Loucy (cell line): Measurements from ENCODE around the gene KCNIP3.
"Not testable (repeated sequence)": the region's sequence is repeated elsewhere in the genome, so short reads cannot be mapped to it uniquely, and the experiment has no call there.

ENCODE experiments used
- H2AFZ ChIP-seq: fragments of 200-600 bp; sonication (generic); 2 replicates; pipeline ENCODE4 v1.6.0; 2016; ENCODE audit warnings: antibody characterized with exemption, mild to moderate bottlenecking, low read length, moderate library complexity
- H3F3A ChIP-seq: fragments of 200-600 bp; 2 replicates; pipeline ENCODE4 v1.6.0; 2016; ENCODE audit warnings: antibody characterized with exemption, low read depth, mild to moderate bottlenecking
- H3K27me3 ChIP-seq: fragments of 200-600 bp; sonication (generic); 2 replicates; pipeline ENCODE4 v1.6.1; 2014; ENCODE audit warnings: low read length, mild to moderate bottlenecking; ENCODE audit not compliant: insufficient read depth, poor library complexity, severe bottlenecking
- H3K36me3 ChIP-seq: fragments of 200-600 bp; sonication (generic); 2 replicates; pipeline ENCODE4 v1.6.1; 2016; ENCODE audit warnings: low read length; ENCODE audit not compliant: insufficient read depth
- H3K4me1 ChIP-seq: fragments of 200-600 bp; sonication (generic); 2 replicates; pipeline ENCODE4 v1.5.1; 2014; ENCODE audit warnings: low read length, mild to moderate bottlenecking; ENCODE audit not compliant: insufficient read depth, poor library complexity, severe bottlenecking
- H3K4me2 ChIP-seq: fragments of 200-600 bp; sonication (generic); 2 replicates; pipeline ENCODE4 v1.6.0; 2014; ENCODE audit warnings: antibody characterized with exemption, low read length, low read depth, mild to moderate bottlenecking; ENCODE audit not compliant: poor library complexity, severe bottlenecking
- H3K4me3 ChIP-seq: fragments of 200-600 bp; sonication (generic); 2 replicates; pipeline ENCODE4 v1.5.1; 2014; ENCODE audit warnings: low read length, mild to moderate bottlenecking, mixed read lengths; ENCODE audit not compliant: poor library complexity, severe bottlenecking
- H3K79me2 ChIP-seq: fragments of 200-600 bp; sonication (generic); 2 replicates; pipeline ENCODE4 v1.6.1; 2014; ENCODE audit warnings: low read length; ENCODE audit not compliant: insufficient read depth
- H3K9ac ChIP-seq: fragments of 200-600 bp; sonication (generic); 2 replicates; pipeline ENCODE4 v1.6.0; 2014; ENCODE audit warnings: mild to moderate bottlenecking, low read depth, low read length, moderate library complexity; ENCODE audit not compliant: poor library complexity, severe bottlenecking
- H3K9me2 ChIP-seq: fragments of 200-600 bp; sonication (generic); replicated peaks from 2 replicates; pipeline ENCODE4 v1.6.1; 2016; ENCODE audit warnings: low read depth, low read length, mixed read lengths
- H3K9me3 ChIP-seq: fragments of 200-600 bp; sonication (generic); 2 replicates; pipeline ENCODE4 v1.6.1; 2014; ENCODE audit warnings: mild to moderate bottlenecking, antibody characterized with exemption, low read length, low read depth; ENCODE audit not compliant: insufficient read depth
- H4K20me1 ChIP-seq: fragments of 200-600 bp; sonication (generic); 2 replicates; pipeline ENCODE4 v1.6.0; 2014; ENCODE audit warnings: antibody characterized with exemption, low read length, mild to moderate bottlenecking; ENCODE audit not compliant: insufficient read depth, poor library complexity, severe bottlenecking
- CTCF ChIP-seq: fragments of 200-600 bp; sonication (generic); conservative IDR thresholded peaks from 2 replicates; pipeline ENCODE4 v1.5.1; 2014; ENCODE audit warnings: mild to moderate bottlenecking, antibody characterized with exemption, low read length

KCNIP3 gene

GRCh38 chr2:95414015-95414594, 117.0 kb downstream of the KCNIP3 start:
- not testable (repeated sequence) for H3K9ac ChIP-seq, H3K79me2 ChIP-seq, H3K4me2 ChIP-seq, H4K20me1 ChIP-seq, H3K9me3 ChIP-seq, H3K4me3 ChIP-seq, H3K9me2 ChIP-seq, H2AFZ ChIP-seq, H3K36me3 ChIP-seq, H3K4me1 ChIP-seq, H3K27me3 ChIP-seq, H3F3A ChIP-seq
- TF ChIP-seq CTCF: peak; percentile 71

GRCh38 chr2:95415138-95415537, 118.0 kb downstream of the KCNIP3 start:
- not testable (repeated sequence) for H3K27me3 ChIP-seq, H3K4me3 ChIP-seq, H3K9me2 ChIP-seq, H3K4me2 ChIP-seq, H3K4me1 ChIP-seq, H3K79me2 ChIP-seq, H3K9ac ChIP-seq, H3K9me3 ChIP-seq, H3K36me3 ChIP-seq, H4K20me1 ChIP-seq, H2AFZ ChIP-seq, H3F3A ChIP-seq

GRCh38 chr2:95415561-95415960, 118.4 kb downstream of the KCNIP3 start:
- not testable (repeated sequence) for H3F3A ChIP-seq, H3K27me3 ChIP-seq, H4K20me1 ChIP-seq, H3K79me2 ChIP-seq, H3K4me1 ChIP-seq, H3K4me3 ChIP-seq, H3K9me2 ChIP-seq, H3K36me3 ChIP-seq, H2AFZ ChIP-seq, H3K9ac ChIP-seq, H3K4me2 ChIP-seq, H3K9me3 ChIP-seq

- not testable (repeated sequence) for H4K20me1 ChIP-seq, H3K9ac ChIP-seq, H3K9me3 ChIP-seq, H3K36me3 ChIP-seq, H3K9me2 ChIP-seq, H3K4me2 ChIP-seq, H3K4me3 ChIP-seq, H3K79me2 ChIP-seq, H3K4me1 ChIP-seq, H3F3A ChIP-seq, H2AFZ ChIP-seq, H3K27me3 ChIP-seq
These were observed 130.2 kb downstream of the KCNIP3 start for GRCh38 chr2:95427196-95427867.

GRCh38 chr2:95429748-95430467, 132.8 kb downstream of the KCNIP3 start:
- not testable (repeated sequence) for H3K27me3 ChIP-seq, H3K79me2 ChIP-seq, H4K20me1 ChIP-seq, H3K4me2 ChIP-seq, H3F3A ChIP-seq, H3K36me3 ChIP-seq, H3K4me1 ChIP-seq, H3K9me2 ChIP-seq, H3K9me3 ChIP-seq, H3K9ac ChIP-seq, H2AFZ ChIP-seq, H3K4me3 ChIP-seq

GRCh38 chr2:95433373-95433772, 136.2 kb downstream of the KCNIP3 start:
- not testable (repeated sequence) for H3K27me3 ChIP-seq, H2AFZ ChIP-seq, H3K9me2 ChIP-seq, H3K4me1 ChIP-seq, H3K9me3 ChIP-seq, H3F3A ChIP-seq, H4K20me1 ChIP-seq, H3K79me2 ChIP-seq, H3K4me3 ChIP-seq, H3K36me3 ChIP-seq, H3K9ac ChIP-seq, H3K4me2 ChIP-seq
